ENCODE measurements around the gene BCAS3. TPM values are rescaled to one million over a fixed set of nuclear protein-coding genes. Genes with fewer than 3 reads are reported as not detected.

Gene BCAS3
- total and polyA plus RNA-seq, 10 donors, result 3.7 to 56.0 (median 42.3) TPM

GRCh38 chr17:61009663-61010062 is 332.0 kb downstream of the BCAS3 start:
- Histone ChIP-seq H3K36me3 (no peaks in the 10 kb centered on the region), H3K27ac (no peak overlapping the region), H3K4me1 (no peaks in the 10 kb centered on the region), H3K27me3 (replicated peaks in 1 of 7) (no peaks in the 10 kb centered on the region), H3K4me3 (no peak overlapping the region), H3K9me3 (no peaks in the 10 kb centered on the region)
- 81 to 95% (median 85%) methylated on average over 1 of the region's 1 CpG for WGBS, 5 donors
- TF ChIP-seq POLR2AphosphoS5 (IDR thresholded peaks at IDR 0.05) (no peak), POLR2A (IDR thresholded peaks at IDR 0.05) (no peak), CTCF (IDR thresholded peaks at IDR 0.05 in 8 of 11, conservative IDR thresholded peaks at IDR 0.05 in 3 of 11) (no peak)
- intact Hi-C loops (cut with DNase I; ENCODE audit: low total_unique reads), result loop anchor here (10.0 kb wide), 1 partner anchor 375 kb away; no protein-coding TSS in a partner anchor
- DNase-seq, result no peak

GRCh38 chr17:61010661-61011170 is 333.1 kb downstream of the BCAS3 start:
- H3K4me1 ChIP-seq, result no peaks in the 10 kb centered on the region
- H3K36me3 ChIP-seq, result peaks cover 0 to 4% (median 0%) of the 10 kb centered on the region in 6 donors
- WGBS, 5 donors, result 88 to 100% (median 96%) methylated on average over 2 of the region's 2 CpGs
- no peak overlapping the region for H3K27ac ChIP-seq
- no peak for TF ChIP-seq CTCF (IDR thresholded peaks at IDR 0.05 in 8 of 11, conservative IDR thresholded peaks at IDR 0.05 in 3 of 11)
- TF ChIP-seq POLR2A (IDR thresholded peaks at IDR 0.05), result no peak
- TF ChIP-seq POLR2AphosphoS5 (IDR thresholded peaks at IDR 0.05), result no peak
- no peaks in the 10 kb centered on the region for H3K27me3 ChIP-seq (replicated peaks in 1 of 7)
- DNase-seq, result no peak
- intact Hi-C loops (cut with DNase I; ENCODE audit: low total_unique reads), result no loop called here
- H3K4me3 ChIP-seq, result no peak overlapping the region
- H3K9me3 ChIP-seq, result no peaks in the 10 kb centered on the region

GRCh38 chr17:61011251-61011650 is 333.6 kb downstream of the BCAS3 start:
- TF ChIP-seq POLR2AphosphoS5 (IDR thresholded peaks at IDR 0.05) (no peak), POLR2A (IDR thresholded peaks at IDR 0.05) (no peak), CTCF (IDR thresholded peaks at IDR 0.05 in 8 of 11, conservative IDR thresholded peaks at IDR 0.05 in 3 of 11) (no peak)
- Histone ChIP-seq H3K36me3 (peaks cover 0 to 9% (median 0%) of the 10 kb centered on the region in 6 donors), H3K27me3 (replicated peaks in 1 of 7) (no peaks in the 10 kb centered on the region), H3K9me3 (no peaks in the 10 kb centered on the region), H3K4me1 (no peaks in the 10 kb centered on the region), H3K4me3 (no peak overlapping the region), H3K27ac (no peak overlapping the region)
- WGBS, 5 donors, result 87 to 96% (median 92%) methylated on average over 4 of the region's 4 CpGs
- no peak for DNase-seq
- intact Hi-C loops (cut with DNase I; ENCODE audit: low total_unique reads), result no loop called here

GRCh38 chr17:61015966-61016365 is 338.3 kb downstream of the BCAS3 start:
- Histone ChIP-seq H3K4me3 (no peak overlapping the region), H3K27ac (no peak overlapping the region)
- 78 to 95% (median 85%) methylated on average over 3 of the region's 3 CpGs for WGBS, 5 donors

More at GRCh38 chr17:61015966-61016365, 338.3 kb downstream of the BCAS3 start:
- Histone ChIP-seq H3K27me3 (replicated peaks in 1 of 7) (no peaks in the 10 kb centered on the region), H3K4me1 (no peaks in the 10 kb centered on the region), H3K36me3 (peaks cover 0 to 9% (median 0%) of the 10 kb centered on the region in 6 donors), H3K9me3 (no peaks in the 10 kb centered on the region)
- DNase-seq, result no peak
- TF ChIP-seq POLR2A (IDR thresholded peaks at IDR 0.05) (no peak), POLR2AphosphoS5 (IDR thresholded peaks at IDR 0.05) (no peak), CTCF (IDR thresholded peaks at IDR 0.05 in 8 of 11, conservative IDR thresholded peaks at IDR 0.05 in 3 of 11) (no peak)
- intact Hi-C loops (cut with DNase I; ENCODE audit: low total_unique reads), result no loop called here

Data from spleen (tissue), 11 donors.